HG02973 (cell line): Measurements from ENCODE around the gene CYP11A1.

Experiments
- ATAC-seq: cut with Tn5 transposase; IDR thresholded peaks from one replicate; pipeline ENCODE4 v1.9.1; 2021; ENCODE audit warnings: moderate library complexity; ENCODE audit not compliant: unreplicated experiment

Gene CYP11A1

GRCh38 chr15:74327756-74328155 lies 39.7 kb downstream of the CYP11A1 start:
- no peak for ATAC-seq

GRCh38 chr15:74326746-74327145 lies 40.7 kb downstream of the CYP11A1 start:
- no peak for ATAC-seq

GRCh38 chr15:74324714-74325113 lies 42.7 kb downstream of the CYP11A1 start:
- no peak for ATAC-seq

DNA sequence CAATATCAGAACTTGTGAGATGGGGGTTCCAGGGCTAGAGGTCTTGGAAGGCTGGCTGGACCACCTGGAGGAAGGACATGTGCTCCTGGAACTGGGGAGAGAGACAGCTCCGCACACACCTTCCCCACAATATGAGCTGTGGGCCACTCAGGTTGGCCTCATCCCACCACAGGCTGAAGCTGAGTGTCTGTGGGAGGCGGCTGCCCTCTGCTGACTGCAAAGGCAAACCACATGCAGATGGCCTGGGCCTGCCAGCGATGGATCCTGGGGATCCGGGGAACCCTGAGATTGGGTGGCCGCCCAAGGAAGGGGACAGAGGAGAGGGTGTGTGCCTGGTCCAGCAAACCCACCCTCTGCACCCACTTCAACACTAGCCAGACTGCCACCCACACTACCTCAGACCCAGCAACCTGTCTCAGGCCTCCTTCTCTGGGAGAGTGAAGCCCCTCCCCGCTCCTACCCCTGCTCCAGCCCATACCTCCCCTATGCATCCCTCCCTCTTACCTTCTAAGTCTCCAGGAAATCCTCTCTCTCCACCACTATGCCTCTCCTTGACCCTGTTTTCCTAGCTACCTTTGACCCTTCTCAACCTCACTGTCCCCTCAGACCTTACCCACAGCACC lies 44.8 kb downstream of the CYP11A1 start:
- no peak for ATAC-seq

GRCh38 chr15:74320352-74321247 lies 46.8 kb downstream of the CYP11A1 start:
- no peak for ATAC-seq

DNA sequence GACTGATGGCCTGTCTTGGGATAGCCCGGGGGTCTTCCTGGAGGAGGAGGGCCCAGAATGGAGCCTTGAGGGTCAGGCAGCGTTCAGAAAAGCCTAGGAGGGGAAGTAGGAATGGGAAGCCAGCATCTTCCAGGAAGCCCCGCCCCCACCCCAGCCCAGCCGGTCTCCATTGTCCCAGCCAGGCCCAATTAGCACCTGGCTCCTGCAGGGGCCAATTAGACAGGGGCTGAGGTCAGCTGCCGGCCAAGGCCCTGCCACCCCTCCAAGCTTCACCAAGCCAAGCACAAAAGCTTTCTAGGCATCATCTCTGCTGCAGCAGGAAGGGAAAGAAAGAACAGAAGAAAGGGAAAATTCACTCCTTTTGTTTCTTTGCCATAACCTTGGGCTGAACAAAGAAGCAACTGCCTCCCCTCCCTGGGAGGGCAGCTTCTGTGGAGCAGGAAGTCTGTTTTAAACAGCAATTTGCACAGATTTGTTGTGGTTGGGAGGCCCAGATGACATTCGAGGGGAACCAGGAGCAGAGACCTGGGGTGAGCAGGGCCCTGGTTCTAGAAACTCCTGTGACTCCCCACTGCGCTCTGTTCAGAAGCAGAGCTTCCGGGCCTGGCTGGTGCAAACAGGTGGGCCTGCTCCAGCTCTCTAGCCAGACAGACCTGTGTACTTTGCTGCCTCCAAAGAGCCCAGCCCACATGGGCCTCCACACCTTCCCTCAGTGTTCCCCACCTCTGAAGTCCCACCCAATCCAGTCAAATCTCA lies 47.7 kb downstream of the CYP11A1 start:
- no peak for ATAC-seq

DNA sequence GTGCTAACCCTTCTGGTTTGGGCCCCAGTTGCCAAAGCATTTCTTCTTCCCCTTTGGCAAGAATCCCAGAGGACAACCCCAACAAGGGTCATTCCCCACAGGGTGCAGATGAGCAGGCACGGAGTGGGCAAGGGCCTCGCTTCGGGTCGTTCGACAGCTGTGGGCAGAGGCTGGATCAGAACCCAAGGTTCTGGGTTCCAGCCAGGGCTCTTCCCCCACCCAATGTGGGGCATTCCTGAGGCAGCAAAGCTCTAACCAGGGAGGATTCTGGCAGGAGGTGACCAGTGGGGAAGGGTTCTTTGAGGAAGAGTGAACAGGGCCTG lies 48.3 kb downstream of the CYP11A1 start:
- no peak for ATAC-seq

DNA sequence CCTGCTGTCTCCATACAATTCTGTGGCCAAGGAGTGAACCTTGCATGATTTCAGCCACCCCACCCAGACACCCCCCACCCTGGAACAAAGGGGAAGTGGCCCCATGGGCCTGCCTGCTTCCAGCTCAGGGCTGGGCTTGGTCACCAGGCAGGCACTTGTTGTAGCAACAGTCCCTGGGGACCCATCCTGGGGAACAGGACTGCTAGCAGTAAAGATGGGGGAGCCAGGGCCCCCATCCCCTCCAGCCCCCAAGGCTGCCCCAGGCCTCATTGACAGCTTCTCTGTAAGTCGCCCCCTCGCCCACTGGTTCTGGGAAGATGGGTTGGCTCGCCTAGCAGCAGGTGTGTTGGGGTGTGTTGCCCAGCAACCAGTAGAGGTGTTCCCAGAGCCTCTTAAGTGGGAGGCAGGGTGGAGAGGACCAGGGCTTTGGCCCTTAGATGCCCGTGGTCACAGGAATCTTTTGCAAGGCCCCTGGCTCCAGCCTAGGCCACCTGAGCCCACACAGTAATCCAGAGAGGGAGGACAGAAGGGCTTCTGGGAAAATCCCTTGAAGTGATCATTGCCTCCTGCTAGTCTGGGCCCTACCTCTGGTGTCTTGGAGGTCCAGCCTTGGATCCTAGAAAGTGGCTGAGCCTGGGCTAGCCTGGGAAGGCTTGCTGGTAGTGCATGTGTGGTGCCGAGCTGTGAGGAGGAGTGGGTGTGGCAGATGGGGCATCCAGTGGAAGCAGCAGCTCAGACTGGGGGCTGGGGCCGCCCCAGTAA lies 48.9 kb downstream of the CYP11A1 start:
- no peak for ATAC-seq

DNA sequence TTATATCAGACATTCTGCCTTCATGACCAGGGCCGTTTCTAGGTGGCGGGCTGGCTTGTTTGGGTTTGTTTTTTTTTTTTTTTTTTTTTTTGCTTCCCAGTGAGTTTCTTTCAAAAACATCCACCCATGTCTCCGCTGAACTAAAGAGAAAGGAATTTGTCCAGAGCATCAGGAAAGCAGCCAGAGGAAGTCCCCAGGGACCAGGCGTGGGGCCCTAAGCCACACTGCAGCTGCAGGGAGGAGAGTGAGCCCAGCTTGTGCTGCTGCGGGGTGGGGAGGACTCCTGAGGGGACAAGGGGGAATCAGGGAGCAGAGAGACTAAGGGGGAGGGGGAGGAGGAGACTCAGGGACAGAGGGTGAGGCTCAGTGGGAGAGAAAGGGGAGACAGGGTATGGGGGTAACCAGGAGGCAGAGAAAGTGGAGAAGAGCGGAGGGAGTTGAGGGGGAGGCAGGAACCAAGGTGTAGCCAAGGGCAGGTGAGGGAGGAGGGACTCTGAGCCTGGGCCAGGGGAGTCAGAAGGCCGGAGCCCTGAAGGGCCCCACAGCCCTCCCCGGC lies 49.5 kb downstream of the CYP11A1 start:
- ATAC-seq, result no peak

GRCh38 chr15:74316141-74316540 lies 51.3 kb downstream of the CYP11A1 start:
- ATAC-seq, result no peak

GRCh38 chr15:74315626-74316025 lies 51.8 kb downstream of the CYP11A1 start:
- no peak for ATAC-seq

GRCh38 chr15:74314795-74315438 lies 52.5 kb downstream of the CYP11A1 start:
- no peak for ATAC-seq

DNA sequence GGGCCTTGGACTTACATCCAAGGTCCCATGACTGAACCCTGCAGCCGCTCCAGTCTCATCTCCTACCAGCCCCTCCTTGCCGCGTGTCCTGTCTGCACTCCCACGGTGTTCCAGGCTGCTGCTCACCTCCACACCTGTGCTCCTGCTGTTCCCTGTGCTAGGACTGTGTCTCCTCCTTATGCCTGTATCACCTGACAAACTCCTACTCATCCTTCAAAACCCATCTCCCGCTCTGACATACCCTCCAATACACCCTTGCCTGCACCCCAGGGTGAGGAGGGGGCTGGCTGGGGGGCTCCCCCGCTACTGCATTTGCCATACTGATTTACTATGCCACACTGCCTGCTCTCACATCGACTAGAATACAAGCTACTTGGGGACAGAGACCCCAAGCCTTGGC lies 53.6 kb downstream of the CYP11A1 start:
- ATAC-seq, result no peak

GRCh38 chr15:74312445-74313007 lies 54.9 kb downstream of the CYP11A1 start:
- no peak for ATAC-seq

GRCh38 chr15:74311734-74312444 lies 55.6 kb downstream of the CYP11A1 start:
- no peak for ATAC-seq

DNA sequence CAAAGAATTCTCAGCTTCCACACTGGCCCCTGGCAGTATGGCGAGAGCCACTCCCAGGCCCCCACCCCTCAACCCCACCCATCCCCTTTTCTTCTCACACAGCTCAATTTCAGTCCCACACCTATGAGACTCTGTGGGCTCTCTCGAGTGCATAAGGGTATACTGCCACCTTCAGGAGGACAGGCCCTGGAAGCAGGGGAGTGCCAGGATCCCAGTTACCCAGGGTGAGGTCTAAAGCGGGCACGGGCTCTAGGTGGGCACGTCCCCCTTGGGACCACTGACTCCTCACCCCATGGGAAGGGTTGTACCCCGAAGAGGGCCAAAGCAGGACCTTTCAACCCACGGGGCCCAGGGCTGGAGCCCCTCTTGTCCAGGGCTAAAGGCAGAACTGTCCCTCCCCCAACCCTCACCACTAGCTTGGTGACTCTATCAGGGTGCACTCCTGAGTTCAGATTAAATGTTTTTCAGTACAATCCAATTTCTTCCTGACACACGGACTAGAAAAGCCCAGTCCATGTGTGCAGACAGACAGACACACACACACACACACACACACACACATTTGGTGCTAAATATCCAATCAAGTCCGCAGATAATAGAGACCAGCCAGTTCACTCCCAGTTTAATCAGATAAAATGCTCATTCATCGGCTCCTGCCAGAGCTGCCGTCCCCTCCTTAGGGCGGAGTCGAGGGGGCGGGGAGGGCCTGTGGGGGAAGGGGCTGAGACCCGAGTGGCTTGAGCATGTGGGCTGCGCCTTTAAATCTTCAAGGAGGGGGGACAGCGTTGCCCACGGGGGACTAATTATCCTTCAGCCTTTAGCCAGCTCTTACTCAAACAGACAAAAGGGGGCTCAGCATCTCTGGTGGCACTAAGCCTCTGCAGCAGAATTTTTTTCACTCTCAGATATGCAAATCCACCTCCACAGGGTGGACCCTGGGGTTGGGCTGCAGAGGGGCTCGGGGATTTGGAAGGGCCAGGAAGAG lies 59.3 kb downstream of the CYP11A1 start:
- ATAC-seq, result no peak

DNA sequence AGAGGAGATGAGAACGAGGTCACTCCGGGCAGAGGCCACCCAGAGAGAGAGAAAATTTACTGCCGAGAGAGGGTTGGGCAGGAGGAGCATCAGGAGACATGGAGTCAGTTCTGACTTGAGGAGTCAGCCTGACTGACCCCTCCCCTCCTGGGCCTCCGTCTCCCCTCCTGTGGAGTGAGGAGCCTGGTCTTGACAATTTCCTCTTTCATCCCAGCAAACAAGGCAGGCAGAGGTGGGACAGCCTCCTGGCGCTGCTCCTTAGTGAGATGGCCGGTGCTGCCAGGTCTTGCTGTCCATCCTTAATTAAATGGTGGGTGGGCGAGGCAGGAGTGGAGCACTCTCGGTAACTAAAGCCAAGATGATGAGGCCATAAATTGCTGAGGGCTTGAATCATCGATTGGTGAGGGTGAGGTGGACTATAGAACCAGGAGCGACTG lies 60.6 kb downstream of the CYP11A1 start:
- ATAC-seq, result no peak

- no peak for ATAC-seq
Observed at GRCh38 chr15:74305687-74306086, 61.8 kb downstream of the CYP11A1 start.
